Mucosa of stomach (tissue), 1 donor: Measurements from ENCODE around the gene DHRSX.

Source experiments
- H3K27me3 ChIP-seq: one replicate; pipeline ENCODE4 v1.7.0; 2013; ENCODE audit warnings: mild to moderate bottlenecking, low read length; ENCODE audit not compliant: control insufficient read depth, insufficient read depth
- H3K36me3 ChIP-seq: one replicate; pipeline ENCODE4 v1.7.0; 2013; ENCODE audit warnings: low read length; ENCODE audit not compliant: control insufficient read depth, insufficient read depth
- H3K4me1 ChIP-seq: one replicate; pipeline ENCODE4 v1.7.0; 2013; ENCODE audit warnings: mild to moderate bottlenecking, low read length; ENCODE audit not compliant: control insufficient read depth, insufficient read depth
- H3K4me3 ChIP-seq: one replicate; pipeline ENCODE4 v1.7.0; 2013; ENCODE audit warnings: low read length
- H3K9ac ChIP-seq: one replicate; pipeline ENCODE4 v1.7.0; 2013; ENCODE audit warnings: mild to moderate bottlenecking, low read length, moderate library complexity
- H3K9me3 ChIP-seq: one replicate; pipeline ENCODE4 v1.7.0; 2013; ENCODE audit warnings: mild to moderate bottlenecking, low read length, moderate library complexity; ENCODE audit not compliant: control insufficient read depth
- donor health status: Pancreatic carcinoma.

Gene DHRSX

GRCh38 chrX:2330910-2331309, 169.9 kb downstream of the DHRSX start:
- no peak overlapping the region for H3K9ac ChIP-seq
- no peaks in the 10 kb centered on the region for H3K27me3 ChIP-seq
- H3K4me1 ChIP-seq = no peaks in the 10 kb centered on the region
- H3K36me3 ChIP-seq = no peaks in the 10 kb centered on the region
- no peak overlapping the region for H3K4me3 ChIP-seq
- H3K9me3 ChIP-seq = no peaks in the 10 kb centered on the region

DNA sequence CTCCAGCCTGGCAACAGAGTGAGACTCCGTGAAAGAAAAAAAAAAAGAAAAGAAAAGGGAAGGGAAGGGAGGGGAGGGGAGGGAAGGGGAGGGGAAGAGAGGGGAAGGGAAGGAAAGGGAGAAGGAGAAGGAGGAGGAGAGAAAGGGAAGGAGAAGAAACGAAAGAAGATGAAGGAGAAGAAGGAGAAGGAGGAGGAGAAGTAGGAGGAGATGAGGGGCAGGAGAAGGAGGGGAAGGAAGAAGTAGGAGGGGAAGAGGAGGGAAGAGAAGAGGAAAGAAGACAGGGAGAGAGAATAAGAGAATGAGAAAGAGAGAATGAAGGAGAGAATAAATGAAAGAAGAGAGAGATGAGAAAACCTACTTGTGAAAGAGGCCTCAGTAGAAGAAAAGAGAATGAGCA, 170.3 kb downstream of the DHRSX start:
- Histone ChIP-seq H3K9ac (no peak overlapping the region), H3K4me1 (no peaks in the 10 kb centered on the region), H3K27me3 (no peaks in the 10 kb centered on the region)

DNA sequence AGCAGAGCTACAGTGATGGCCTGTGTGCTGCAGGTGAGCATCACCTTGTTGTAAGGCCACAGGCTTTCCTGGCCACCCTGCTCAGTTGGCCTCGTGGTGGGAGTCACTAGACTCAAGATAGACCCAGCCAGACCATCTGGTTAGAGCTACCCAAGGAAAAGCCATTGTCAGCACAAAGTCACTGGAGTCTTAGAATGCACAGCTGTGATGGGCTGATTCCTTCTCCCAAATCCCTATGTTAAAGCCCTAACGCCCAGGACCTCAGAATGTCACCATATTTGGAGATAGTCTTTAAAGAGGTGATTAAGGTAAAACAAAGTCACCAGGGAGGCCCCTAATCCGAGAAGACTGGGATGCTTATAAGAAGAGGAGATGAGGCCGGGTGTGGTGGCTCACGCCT, 173.4 kb downstream of the DHRSX start:
- no peak overlapping the region for H3K4me3 ChIP-seq
- H3K27me3 ChIP-seq = no peaks in the 10 kb centered on the region
- no peaks in the 10 kb centered on the region for H3K4me1 ChIP-seq
- no peaks in the 10 kb centered on the region for H3K36me3 ChIP-seq
- no peaks in the 10 kb centered on the region for H3K9me3 ChIP-seq
- H3K9ac ChIP-seq = no peak overlapping the region

More for the DNA sequence above, 170.3 kb downstream of the DHRSX start:
- Histone ChIP-seq H3K36me3 (no peaks in the 10 kb centered on the region), H3K9me3 (no peaks in the 10 kb centered on the region), H3K4me3 (no peak overlapping the region)

GRCh38 chrX:2325076-2325784, 175.5 kb downstream of the DHRSX start:
- Histone ChIP-seq H3K36me3 (no peaks in the 10 kb centered on the region), H3K9me3 (no peaks in the 10 kb centered on the region), H3K27me3 (no peaks in the 10 kb centered on the region), H3K4me1 (peaks cover 13% of the 10 kb centered on the region), H3K4me3 (no peak overlapping the region), H3K9ac (no peak overlapping the region)

DNA sequence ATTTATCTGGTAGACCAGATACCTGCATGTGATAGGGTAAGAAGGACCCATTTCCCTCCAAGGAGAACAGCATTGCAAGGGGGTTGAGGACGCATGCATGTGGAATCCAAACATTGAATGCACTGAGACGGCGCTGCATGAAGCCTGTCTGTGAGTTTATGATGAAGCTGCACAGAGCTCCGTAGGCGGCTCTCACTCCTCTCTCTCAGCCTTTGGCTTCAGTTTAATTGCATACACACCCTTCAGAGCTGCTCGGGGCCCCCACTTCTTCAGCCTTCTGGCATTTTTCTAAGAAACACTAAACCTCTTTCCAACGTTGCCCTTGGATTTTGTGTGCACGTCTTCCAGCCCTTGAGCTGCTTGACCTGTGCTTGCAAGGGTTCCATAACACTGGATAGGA, 176.6 kb downstream of the DHRSX start:
- Histone ChIP-seq H3K27me3 (no peaks in the 10 kb centered on the region), H3K9me3 (no peaks in the 10 kb centered on the region), H3K36me3 (no peaks in the 10 kb centered on the region), H3K4me1 (peaks cover 13% of the 10 kb centered on the region), H3K4me3 (no peak overlapping the region), H3K9ac (no peak overlapping the region)

DNA sequence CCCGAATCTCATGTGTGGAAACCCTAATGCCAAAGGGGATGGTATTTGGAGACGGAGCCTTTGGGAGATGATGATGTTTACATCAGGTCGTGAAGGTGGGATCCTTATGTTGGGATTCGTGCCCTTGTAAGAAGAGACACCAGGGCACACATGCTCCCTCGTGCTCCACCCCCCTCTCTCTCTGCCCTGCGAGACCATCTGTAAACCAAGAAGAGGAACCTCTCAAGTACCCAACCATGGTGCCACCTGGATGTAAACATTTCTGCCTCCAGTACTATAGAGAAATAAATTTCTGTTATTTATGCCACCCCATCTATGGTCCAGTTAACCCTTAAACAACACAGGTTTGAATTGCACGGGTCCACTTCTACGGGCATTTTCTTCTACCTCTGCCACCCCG, 179.4 kb downstream of the DHRSX start:
- Histone ChIP-seq H3K9ac (no peak overlapping the region), H3K36me3 (no peaks in the 10 kb centered on the region), H3K27me3 (no peaks in the 10 kb centered on the region), H3K4me3 (no peak overlapping the region), H3K9me3 (no peaks in the 10 kb centered on the region), H3K4me1 (peaks cover 13% of the 10 kb centered on the region)

DNA sequence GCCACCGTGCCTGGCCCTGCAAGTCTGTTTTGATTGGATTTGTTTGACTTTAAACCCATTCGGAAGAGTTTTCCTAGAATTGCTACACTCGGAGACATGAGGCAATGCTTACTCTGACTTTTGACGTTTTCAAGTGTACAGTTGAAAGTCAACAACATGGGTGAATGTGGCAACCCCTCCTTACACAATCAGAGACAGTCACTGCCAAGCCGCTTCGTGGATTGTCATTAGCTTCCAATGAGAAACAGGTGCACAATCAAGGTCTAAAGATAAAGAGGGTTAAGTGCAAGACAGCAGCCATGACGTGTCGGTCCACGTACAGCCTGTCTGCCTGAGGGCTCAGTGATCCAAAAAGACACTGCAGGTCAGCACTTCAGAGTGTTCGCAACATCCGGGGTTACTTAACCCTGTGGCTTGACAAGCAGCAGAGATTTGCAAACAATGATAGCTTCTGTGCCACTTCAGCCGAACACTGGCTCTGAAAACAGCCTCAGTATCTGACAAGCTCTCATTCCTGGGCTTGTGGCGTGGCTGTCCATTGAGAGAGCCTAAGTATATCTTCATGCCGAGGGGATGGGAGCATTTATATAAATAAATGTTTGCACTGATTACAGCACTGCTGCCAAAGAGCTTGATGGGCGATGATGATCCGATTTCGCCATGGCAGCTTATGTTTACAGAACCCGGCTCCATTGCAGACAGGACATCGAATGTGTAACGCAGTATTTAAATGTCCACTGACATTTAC, 180.0 kb downstream of the DHRSX start:
- peaks cover 13% of the 10 kb centered on the region for H3K4me1 ChIP-seq
- H3K36me3 ChIP-seq = no peaks in the 10 kb centered on the region
- H3K9ac ChIP-seq = no peak overlapping the region
- no peaks in the 10 kb centered on the region for H3K27me3 ChIP-seq
- no peak overlapping the region for H3K4me3 ChIP-seq
- H3K9me3 ChIP-seq = no peaks in the 10 kb centered on the region

DNA sequence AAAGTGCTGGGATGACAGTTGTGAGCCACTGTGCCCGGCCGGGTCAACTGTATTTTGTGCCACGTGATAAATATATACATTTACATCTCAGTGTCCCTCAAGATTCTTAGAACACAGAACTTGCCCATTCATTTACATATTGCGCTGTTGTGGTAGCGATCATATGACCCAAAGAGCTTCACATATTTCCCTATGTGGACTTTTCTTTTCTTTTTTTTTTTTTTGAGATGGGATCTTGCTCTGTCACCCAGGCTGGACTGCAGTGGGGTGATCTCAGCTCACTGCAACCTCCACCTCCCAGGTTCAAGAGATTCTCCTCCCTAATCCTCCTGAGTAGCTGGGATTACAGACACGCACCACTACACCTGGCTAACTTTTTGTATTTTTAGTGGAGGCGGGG, 180.7 kb downstream of the DHRSX start:
- Histone ChIP-seq H3K4me1 (peaks cover 13% of the 10 kb centered on the region), H3K36me3 (no peaks in the 10 kb centered on the region), H3K4me3 (no peak overlapping the region), H3K27me3 (no peaks in the 10 kb centered on the region), H3K9ac (no peak overlapping the region), H3K9me3 (no peaks in the 10 kb centered on the region)

DNA sequence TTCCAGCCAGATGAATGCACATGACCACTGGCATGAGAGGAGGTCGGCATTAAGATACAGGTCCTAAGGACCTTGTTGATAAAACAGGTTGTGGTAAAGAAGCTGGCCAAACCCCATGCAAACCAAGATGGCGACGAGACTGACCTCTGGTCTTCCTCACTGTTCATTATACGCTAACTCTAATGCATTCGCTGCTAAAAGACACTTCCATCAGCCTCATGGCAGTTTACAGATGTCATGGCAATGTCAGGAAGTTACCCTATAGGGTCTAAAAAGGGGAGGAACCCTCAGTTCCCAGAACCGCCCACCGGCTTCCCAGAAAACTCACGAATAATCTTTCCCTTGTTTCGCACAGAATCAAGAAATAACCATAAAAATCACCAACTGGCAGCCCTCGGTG, 182.4 kb downstream of the DHRSX start:
- Histone ChIP-seq H3K36me3 (no peaks in the 10 kb centered on the region), H3K4me3 (no peak overlapping the region), H3K4me1 (peaks cover 13% of the 10 kb centered on the region), H3K9me3 (no peaks in the 10 kb centered on the region), H3K27me3 (no peaks in the 10 kb centered on the region), H3K9ac (no peak overlapping the region)

DNA sequence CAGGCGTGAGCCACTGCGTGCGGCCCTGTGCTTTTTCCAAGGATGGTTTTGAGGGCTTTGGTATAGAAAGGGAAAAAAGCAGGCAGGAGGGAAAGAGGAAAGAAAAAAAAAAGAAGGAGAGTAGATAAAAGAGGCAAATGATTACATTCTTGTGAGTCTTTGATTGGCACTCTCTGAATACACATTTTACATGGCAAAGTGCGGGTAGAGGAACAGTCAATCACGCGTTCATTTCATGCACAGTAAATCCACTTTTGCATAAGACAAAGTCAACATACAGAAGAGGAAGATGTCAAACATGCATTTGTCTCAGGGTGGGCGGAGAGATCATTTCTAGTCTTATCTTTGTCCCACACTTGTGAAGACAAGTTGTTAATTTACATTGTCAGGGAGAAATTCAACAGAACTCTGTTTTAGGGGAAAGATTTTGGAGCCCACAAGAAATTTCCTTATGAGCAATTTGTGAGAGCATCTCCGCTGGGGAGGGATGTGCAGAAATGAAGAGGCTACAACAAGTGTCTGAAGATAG, 183.2 kb downstream of the DHRSX start:
- H3K4me1 ChIP-seq = peaks cover 13% of the 10 kb centered on the region
- H3K36me3 ChIP-seq = no peaks in the 10 kb centered on the region
- H3K9ac ChIP-seq = no peak overlapping the region
- no peaks in the 10 kb centered on the region for H3K9me3 ChIP-seq
- no peak overlapping the region for H3K4me3 ChIP-seq
- no peaks in the 10 kb centered on the region for H3K27me3 ChIP-seq

GRCh38 chrX:2316534-2316933, 184.2 kb downstream of the DHRSX start:
- Histone ChIP-seq H3K9me3 (no peaks in the 10 kb centered on the region), H3K36me3 (no peaks in the 10 kb centered on the region), H3K4me1 (peaks cover 12% of the 10 kb centered on the region), H3K27me3 (no peaks in the 10 kb centered on the region), H3K4me3 (no peak overlapping the region), H3K9ac (no peak overlapping the region)

GRCh38 chrX:2315434-2315833, 185.3 kb downstream of the DHRSX start:
- no peak overlapping the region for H3K4me3 ChIP-seq
- H3K36me3 ChIP-seq = no peaks in the 10 kb centered on the region
- H3K27me3 ChIP-seq = no peaks in the 10 kb centered on the region
- H3K4me1 ChIP-seq = peaks cover under 1% of the 10 kb centered on the region
- H3K9ac ChIP-seq = no peak overlapping the region
- H3K9me3 ChIP-seq = no peaks in the 10 kb centered on the region
